Heart left ventricle (tissue), 16 donors: ENCODE results near the gene NPY2R. TPM values are rescaled to one million over a fixed set of nuclear protein-coding genes. Genes with fewer than 3 reads are reported as not detected.

Source experiments
- ATAC-seq, 4 donors: fragments of 200-7000 bp; cut with Tn5 transposase; one replicate each; pipeline ENCODE4 v1.9.1; 2020 to 2022; ENCODE audit warnings: moderate library complexity in 4 of 4, mild to moderate bottlenecking in 3 of 4, moderate number of reproducible peaks in 1 of 4
- DNase-seq, 5 donors: peaks; one replicate each; pipeline ENCODE4 v3.0.0-alpha.2; 2020
- H3K27ac ChIP-seq, 12 donors: fragments of 200-600 bp; sonication (generic) in 4 of 12; one replicate each; pipeline versions ENCODE4 v1.5.0 to v1.8.0; 2016 to 2022; ENCODE audit warnings: mild to moderate bottlenecking in 2 of 12
- H3K27me3 ChIP-seq, 9 donors: fragments of 200-600 bp; sonication (generic) in 2 of 9; one replicate each; pipeline versions ENCODE4 v1.5.1 to v1.8.0; 2016 to 2022; ENCODE audit warnings: mild to moderate bottlenecking in 3 of 9
- H3K36me3 ChIP-seq, 9 donors: fragments of 200-600 bp; sonication (generic) in 2 of 9; one replicate each; pipeline versions ENCODE4 v1.5.0 to v1.8.0; 2018 to 2022; ENCODE audit warnings: mild to moderate bottlenecking in 2 of 9
- H3K4me1 ChIP-seq, 12 donors: fragments of 200-600 bp; sonication (generic) in 4 of 12; one replicate each; pipeline versions ENCODE4 v1.5.0 to v1.8.0; 2016 to 2022; ENCODE audit warnings: mild to moderate bottlenecking in 3 of 12
- H3K4me3 ChIP-seq, 12 donors: fragments of 200-600 bp; sonication (generic) in 4 of 12; one replicate each; pipeline versions ENCODE4 v1.5.0 to v1.8.0; 2017 to 2022; ENCODE audit warnings: mild to moderate bottlenecking in 9 of 12, moderate library complexity in 4 of 12
- H3K9me3 ChIP-seq, 12 donors: fragments of 200-600 bp; sonication (generic) in 4 of 12; one replicate each; pipeline versions ENCODE4 v1.5.0 to v1.8.0; 2016 to 2022; ENCODE audit warnings: mild to moderate bottlenecking in 1 of 12
- POLR2A ChIP-seq, 2 donors: fragments of 450-650 bp; IDR thresholded peaks; one replicate each; pipeline ENCODE4 v1.6.1; 2017; ENCODE audit warnings: antibody characterized with exemption in 2 of 2, mild to moderate bottlenecking in 2 of 2, moderate library complexity in 2 of 2
- WGBS, 4 donors: extraction: QIAGEN DNeasy Blood & Tissue Kit in 2 of 4; methylation state at CpG; one replicate each; pipeline versions ENCODE4 v1.1.5 to v1.1.7; 2013 to 2018; 5-methylcytosine and 5-hydroxymethylcytosine counted together
- intact Hi-C, 10 donors: fragments of 100-400 bp; cut with DNase I; formaldehyde crosslinking; loops; one replicate each; pipeline versions ENCODE4 v1.11.1 to v1.14.2; 2022
- polyA plus RNA-seq, 2 donors: library from polyadenylated mRNA; stranded (reverse); fragments of 200-250 nt; gene quantifications; one replicate each; pipeline ENCODE4 v1.2.3, GENCODE V29; 2013
- total RNA-seq, 9 donors: library from RNA; depleted of rRNA in 2 of 9; stranded (reverse); fragments of >200 nt in 2 of 9; fragmentation: NEBNext Ultra II Directional in 3 of 9; extraction: Animal tissue kit (Norgen Biotek cat#: 25700) in 3 of 9; gene quantifications; one replicate each; pipeline versions ENCODE4 v1.1.0 to v1.2.4, GENCODE V29; 2016 to 2023
- TF ChIP-seq, protein P1 (sequence below), 12 donors: fragments of 200-600 bp; sonication (generic) in 4 of 12; IDR thresholded peaks; one replicate each; pipeline versions ENCODE4 v1.5.0 to v1.8.0; 2018 to 2022; ENCODE audit warnings: antibody characterized with exemption in 12 of 12, mild to moderate bottlenecking in 5 of 12
- donor health status: ischemic (EF 13 %, LVEDD 7.1; RV severe dilation, severe dysfunction).
- donor health status: healthy with polysubstance abuse.
- donor health status: DM: no; HTN: yes; CAD: no.
- donor health status: DM: no; HTN: no; CAD: no.
- donor health status: ischemic (EF 25% LVEDD 6.9; RV normal size, moderate dysfunction).
- donor health status: ischemic (EF 25% LVEDD 5.7; RV mildly dilated, moderate dysfunction).
- donor health status: healthy.
- donor health status: DM: yes; HTN: yes; CAD: no.
- donor health status: ischemic (EF 35%, LVEDD 5.7; RV mildly dilated, moderate dysfunction).
- donor health status: nonischemic (EF 11% LVEDD 7.7; RV severe dilation, severe dysfunction).
- donor health status: DM: yes; HTN: yes; CAD: no.
- donor health status: PGD.
- donor health status: ischemic (EF 29% LVEDD 5.4; RV normal size, mild dysfunction).
- donor health status: nonischemic (EF 23%, LVEDD 6.1; RV moderate dilation, normal function).

The NPY2R gene
- total and polyA plus RNA-seq, 11 donors = not detected

DNA sequence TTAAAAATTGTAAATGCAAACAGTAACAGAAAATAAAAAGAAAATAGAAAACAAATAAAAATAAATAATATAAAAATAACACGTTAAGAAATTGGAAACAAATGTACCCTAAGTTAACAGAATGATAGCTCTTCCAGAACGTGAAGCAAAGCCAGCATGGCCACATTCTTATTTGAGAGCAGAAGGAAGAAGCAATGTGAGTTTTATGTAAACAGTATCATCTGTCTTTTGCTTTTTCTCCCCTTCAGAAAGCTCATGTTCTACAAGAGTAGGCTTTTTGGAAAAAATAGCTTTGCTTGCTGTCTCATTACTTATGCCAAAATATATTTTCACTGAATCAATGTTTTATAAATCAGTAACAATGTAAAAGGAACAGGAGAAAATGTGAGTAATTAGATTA, 18.7 kb downstream of the NPY2R start:
- intact Hi-C loops = no loop called here
- H3K27ac ChIP-seq = no peak overlapping the region
- no peak overlapping the region for H3K4me3 ChIP-seq
- H3K9me3 ChIP-seq = no peaks in the 10 kb centered on the region
- ATAC-seq = no peak
- TF ChIP-seq POLR2A (IDR thresholded peaks at IDR 0.05) = no peak
- TF ChIP-seq, protein P1, sequence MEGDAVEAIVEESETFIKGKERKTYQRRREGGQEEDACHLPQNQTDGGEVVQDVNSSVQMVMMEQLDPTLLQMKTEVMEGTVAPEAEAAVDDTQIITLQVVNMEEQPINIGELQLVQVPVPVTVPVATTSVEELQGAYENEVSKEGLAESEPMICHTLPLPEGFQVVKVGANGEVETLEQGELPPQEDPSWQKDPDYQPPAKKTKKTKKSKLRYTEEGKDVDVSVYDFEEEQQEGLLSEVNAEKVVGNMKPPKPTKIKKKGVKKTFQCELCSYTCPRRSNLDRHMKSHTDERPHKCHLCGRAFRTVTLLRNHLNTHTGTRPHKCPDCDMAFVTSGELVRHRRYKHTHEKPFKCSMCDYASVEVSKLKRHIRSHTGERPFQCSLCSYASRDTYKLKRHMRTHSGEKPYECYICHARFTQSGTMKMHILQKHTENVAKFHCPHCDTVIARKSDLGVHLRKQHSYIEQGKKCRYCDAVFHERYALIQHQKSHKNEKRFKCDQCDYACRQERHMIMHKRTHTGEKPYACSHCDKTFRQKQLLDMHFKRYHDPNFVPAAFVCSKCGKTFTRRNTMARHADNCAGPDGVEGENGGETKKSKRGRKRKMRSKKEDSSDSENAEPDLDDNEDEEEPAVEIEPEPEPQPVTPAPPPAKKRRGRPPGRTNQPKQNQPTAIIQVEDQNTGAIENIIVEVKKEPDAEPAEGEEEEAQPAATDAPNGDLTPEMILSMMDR (IDR thresholded peaks at IDR 0.05) = no peak
- no peaks in the 10 kb centered on the region for H3K36me3 ChIP-seq
- H3K27me3 ChIP-seq = no peaks in the 10 kb centered on the region
- WGBS, 4 donors = 19 to 27% (median 23%) methylated on average over 2 of the region's 2 CpGs
- H3K4me1 ChIP-seq = no peaks in the 10 kb centered on the region
- DNase-seq = no peak

DNA sequence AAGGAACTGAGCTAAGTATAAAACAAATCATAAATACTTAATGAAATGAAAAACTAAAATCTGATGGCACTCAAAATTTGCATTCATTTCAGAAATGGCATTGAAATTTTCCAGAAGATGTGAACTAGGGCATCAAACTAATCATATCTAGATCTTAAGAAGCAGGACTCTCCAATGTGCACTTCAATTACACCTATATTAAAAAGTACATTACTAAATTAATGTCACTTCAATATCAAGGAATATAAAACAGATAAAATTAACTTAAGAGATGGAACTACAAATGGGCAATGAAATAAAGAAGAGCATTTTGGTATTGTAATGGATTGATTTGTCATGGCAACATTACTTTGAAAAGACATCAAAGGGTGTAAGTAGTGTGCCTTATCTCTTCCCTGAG, 20.3 kb downstream of the NPY2R start:
- Histone ChIP-seq H3K27ac (no peak overlapping the region), H3K27me3 (no peaks in the 10 kb centered on the region), H3K36me3 (no peaks in the 10 kb centered on the region), H3K9me3 (no peaks in the 10 kb centered on the region), H3K4me1 (no peaks in the 10 kb centered on the region), H3K4me3 (no peak overlapping the region)
- DNase-seq (no peak), ATAC-seq (no peak)
- intact Hi-C loops = no loop called here
- TF ChIP-seq, protein P1 (IDR thresholded peaks at IDR 0.05) = no peak
- no peak for TF ChIP-seq POLR2A (IDR thresholded peaks at IDR 0.05)

DNA sequence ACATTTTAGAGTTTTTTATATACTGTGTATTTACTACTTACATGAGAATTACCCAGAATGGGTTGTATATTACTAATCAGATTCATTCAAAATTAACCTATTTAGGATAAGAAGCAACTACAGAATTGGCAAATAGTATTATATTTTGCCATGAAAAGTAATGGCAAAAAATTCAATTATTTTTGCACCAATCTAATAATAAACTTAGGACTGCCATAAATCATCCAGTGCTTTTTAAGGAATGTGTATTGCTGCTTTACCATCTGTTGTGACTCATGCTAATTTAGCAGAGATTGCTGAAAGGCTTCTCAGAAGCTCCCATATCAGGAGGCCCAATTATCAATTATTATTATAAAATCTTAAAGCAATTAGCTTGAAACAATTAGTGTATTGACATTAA, 24.0 kb downstream of the NPY2R start:
- no peak for TF ChIP-seq POLR2A (IDR thresholded peaks at IDR 0.05)
- TF ChIP-seq, protein P1 (IDR thresholded peaks at IDR 0.05) = no peak
- intact Hi-C loops = no loop called here
- Histone ChIP-seq H3K9me3 (no peaks in the 10 kb centered on the region), H3K27ac (no peak overlapping the region), H3K36me3 (no peaks in the 10 kb centered on the region), H3K4me1 (no peaks in the 10 kb centered on the region), H3K4me3 (no peak overlapping the region), H3K27me3 (no peaks in the 10 kb centered on the region)
- DNase-seq (no peak), ATAC-seq (no peak)

DNA sequence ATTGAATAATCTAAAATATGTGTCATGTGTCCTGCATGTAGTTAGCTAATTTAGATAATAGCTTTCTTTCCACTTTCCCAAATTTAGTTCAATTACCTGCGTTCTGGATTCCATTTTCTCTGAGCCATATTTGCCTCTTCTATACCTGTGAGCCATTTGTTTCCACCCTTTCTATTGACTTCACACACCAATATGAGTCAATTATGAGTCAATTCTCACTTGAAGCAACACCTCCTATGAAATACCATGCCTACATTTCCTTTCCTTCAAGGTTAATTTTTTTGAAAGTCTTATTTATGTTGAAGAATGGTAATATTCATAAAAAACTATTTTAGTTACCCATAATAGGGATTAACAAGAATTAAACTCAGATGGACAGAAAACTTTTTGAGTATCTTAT, 25.8 kb downstream of the NPY2R start:
- intact Hi-C loops = no loop called here
- H3K4me1 ChIP-seq = no peaks in the 10 kb centered on the region
- no peaks in the 10 kb centered on the region for H3K9me3 ChIP-seq
- no peaks in the 10 kb centered on the region for H3K36me3 ChIP-seq
- H3K27me3 ChIP-seq = no peaks in the 10 kb centered on the region
- no peak for DNase-seq
- no peak overlapping the region for H3K27ac ChIP-seq
- ATAC-seq = no peak
- WGBS, 4 donors = 78 to 85% (median 80%) methylated on average over 1 of the region's 1 CpG
- H3K4me3 ChIP-seq = no peak overlapping the region
- TF ChIP-seq POLR2A (IDR thresholded peaks at IDR 0.05) = no peak
- TF ChIP-seq, protein P1 (IDR thresholded peaks at IDR 0.05) = no peak
